Prostate gland (tissue), 2 donors: Measurements from ENCODE around the gene ROBO1. TPM values are rescaled to one million over a fixed set of nuclear protein-coding genes. Genes with fewer than 3 reads are reported as not detected.

Source experiments
- DNase-seq: peaks from one replicate; pipeline ENCODE4 v3.0.0-alpha.2; 2019; ENCODE audit warnings: low spot score
- H3K27ac ChIP-seq, 2 donors: fragments of 200-600 bp; sonication (generic); 2 replicates each; pipeline ENCODE4 v1.5.1; 2017 to 2019
- H3K27me3 ChIP-seq: fragments of 200-600 bp; sonication (generic); replicated peaks from 2 replicates; pipeline ENCODE4 v1.5.1; 2019; ENCODE audit not compliant: insufficient read depth
- H3K36me3 ChIP-seq, 2 donors: fragments of 200-600 bp; sonication (generic); 1 replicate in 1 of 2; 2 replicates in 1 of 2; pipeline versions ENCODE4 v1.5.1 to v1.8.1; 2017 to 2019
- H3K4me1 ChIP-seq: fragments of 200-600 bp; sonication (generic); replicated peaks from 2 replicates; pipeline ENCODE4 v1.5.1; 2019
- H3K4me3 ChIP-seq, 2 donors: fragments of 200-600 bp; sonication (generic); 2 replicates each; pipeline ENCODE4 v1.5.1; 2017 to 2019
- H3K9me3 ChIP-seq: fragments of 200-600 bp; sonication (generic); 2 replicates; pipeline ENCODE4 v1.5.1; 2017
- POLR2A ChIP-seq: fragments of 450-650 bp; IDR thresholded peaks from one replicate; pipeline ENCODE4 v1.6.1; 2016; ENCODE audit warnings: antibody characterized with exemption, mild to moderate bottlenecking
- POLR2AphosphoS5 ChIP-seq: sonication (generic); formaldehyde crosslinking; IDR thresholded peaks from one replicate; pipeline ENCODE4 v1.6.1; 2017; ENCODE audit warnings: antibody characterized with exemption
- WGBS: methylation state at CpG from one replicate; pipeline ENCODE4 v1.1.5; 2018; 5-methylcytosine and 5-hydroxymethylcytosine counted together
- intact Hi-C: fragments of 100-400 bp; cut with DNase I; formaldehyde crosslinking; loops from one replicate; pipeline ENCODE4 v1.14.2; 2022
- total RNA-seq, 2 donors: library from RNA; depleted of rRNA; stranded (reverse); fragments of >200 nt; gene quantifications; one replicate each; pipeline ENCODE4 v1.1.0, GENCODE V29; 2016
- TF ChIP-seq, protein P1 (sequence below), 4 experiments: fragments of 200-600 bp in 2 of 4; fragments of 450-650 bp in 2 of 4; sonication (generic) in 2 of 4; IDR thresholded peaks; 1 replicate in 3 of 4; 2 replicates in 1 of 4; pipeline ENCODE4 v1.5.1; 2016 to 2019; ENCODE audit warnings: antibody characterized with exemption in 4 of 4, mild to moderate bottlenecking in 2 of 4, moderate library complexity in 2 of 4

Gene ROBO1
- total RNA-seq, 2 donors from 2014 or later: 37.6 to 50.8 TPM

GRCh38 chr3:79412537-79412936, 355.3 kb downstream of the ROBO1 start:
- no peak for DNase-seq
- WGBS: 0% methylated on average over 1 of the region's 1 CpG
- no peaks in the 10 kb centered on the region for H3K27me3 ChIP-seq
- H3K4me1 ChIP-seq: no peaks in the 10 kb centered on the region
- H3K9me3 ChIP-seq: no peaks in the 10 kb centered on the region
- H3K4me3 ChIP-seq: no peak overlapping the region
- no peak overlapping the region for H3K27ac ChIP-seq
- TF ChIP-seq POLR2A (no peak), POLR2AphosphoS5 (no peak)
- TF ChIP-seq, protein P1, sequence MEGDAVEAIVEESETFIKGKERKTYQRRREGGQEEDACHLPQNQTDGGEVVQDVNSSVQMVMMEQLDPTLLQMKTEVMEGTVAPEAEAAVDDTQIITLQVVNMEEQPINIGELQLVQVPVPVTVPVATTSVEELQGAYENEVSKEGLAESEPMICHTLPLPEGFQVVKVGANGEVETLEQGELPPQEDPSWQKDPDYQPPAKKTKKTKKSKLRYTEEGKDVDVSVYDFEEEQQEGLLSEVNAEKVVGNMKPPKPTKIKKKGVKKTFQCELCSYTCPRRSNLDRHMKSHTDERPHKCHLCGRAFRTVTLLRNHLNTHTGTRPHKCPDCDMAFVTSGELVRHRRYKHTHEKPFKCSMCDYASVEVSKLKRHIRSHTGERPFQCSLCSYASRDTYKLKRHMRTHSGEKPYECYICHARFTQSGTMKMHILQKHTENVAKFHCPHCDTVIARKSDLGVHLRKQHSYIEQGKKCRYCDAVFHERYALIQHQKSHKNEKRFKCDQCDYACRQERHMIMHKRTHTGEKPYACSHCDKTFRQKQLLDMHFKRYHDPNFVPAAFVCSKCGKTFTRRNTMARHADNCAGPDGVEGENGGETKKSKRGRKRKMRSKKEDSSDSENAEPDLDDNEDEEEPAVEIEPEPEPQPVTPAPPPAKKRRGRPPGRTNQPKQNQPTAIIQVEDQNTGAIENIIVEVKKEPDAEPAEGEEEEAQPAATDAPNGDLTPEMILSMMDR (IDR thresholded peaks at IDR 0.05): no peak
- intact Hi-C loops: no loop called here
- H3K36me3 ChIP-seq: no peaks in the 10 kb centered on the region

DNA sequence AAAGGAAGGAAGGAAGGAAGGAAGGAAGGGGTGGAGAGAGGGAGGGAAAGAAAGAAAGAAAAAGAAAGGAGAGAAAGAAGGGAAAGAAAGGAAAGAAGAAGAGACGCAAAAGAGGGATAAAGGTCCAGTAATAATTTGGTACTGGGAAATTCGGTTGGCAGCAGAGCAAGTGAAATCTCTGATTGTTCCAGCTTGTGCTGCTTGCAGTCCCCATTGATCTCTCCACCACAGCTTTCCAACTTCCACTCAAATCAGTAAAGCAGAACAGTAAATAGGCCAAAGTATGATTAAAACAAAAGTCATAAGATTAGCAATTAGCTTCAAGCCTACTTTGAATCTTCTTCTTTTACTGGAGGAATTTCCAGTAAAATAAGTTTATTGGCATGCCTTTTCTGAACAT, 357.2 kb downstream of the ROBO1 start:
- TF ChIP-seq, protein P1 (IDR thresholded peaks at IDR 0.05): no peak
- TF ChIP-seq POLR2A (no peak), POLR2AphosphoS5 (no peak)
- intact Hi-C loops: no loop called here
- no peak for DNase-seq
- H3K36me3 ChIP-seq: no peaks in the 10 kb centered on the region
- no peak overlapping the region for H3K4me3 ChIP-seq
- WGBS: 64% methylated on average over 2 of the region's 2 CpGs
- H3K4me1 ChIP-seq: no peaks in the 10 kb centered on the region
- no peaks in the 10 kb centered on the region for H3K27me3 ChIP-seq
- no peak overlapping the region for H3K27ac ChIP-seq
- no peaks in the 10 kb centered on the region for H3K9me3 ChIP-seq

DNA sequence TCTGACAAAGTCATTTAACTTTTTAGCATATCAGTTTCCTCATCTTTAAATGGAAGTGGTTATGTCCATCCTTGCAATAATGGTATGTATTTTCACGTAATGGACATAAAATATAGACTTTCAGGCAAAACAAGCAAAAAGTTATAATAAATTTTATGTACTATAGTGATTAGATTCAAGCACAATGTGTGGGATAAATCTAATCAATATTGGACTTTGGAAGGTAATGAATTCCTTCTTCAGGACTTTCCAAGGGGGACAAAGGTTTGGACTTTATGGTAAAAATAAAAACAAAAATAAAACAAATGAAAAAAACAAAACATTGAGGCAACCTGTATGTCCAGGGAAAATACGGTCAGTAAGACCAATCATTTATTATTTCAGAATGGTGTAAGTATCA, 357.7 kb downstream of the ROBO1 start:
- H3K36me3 ChIP-seq: no peaks in the 10 kb centered on the region
- no peak overlapping the region for H3K27ac ChIP-seq
- DNase-seq: no peak
- no peaks in the 10 kb centered on the region for H3K9me3 ChIP-seq
- intact Hi-C loops: no loop called here
- no peaks in the 10 kb centered on the region for H3K4me1 ChIP-seq
- no peak for TF ChIP-seq POLR2AphosphoS5
- 88% methylated on average over 2 of the region's 2 CpGs for WGBS
- no peaks in the 10 kb centered on the region for H3K27me3 ChIP-seq
- H3K4me3 ChIP-seq: no peak overlapping the region

DNA sequence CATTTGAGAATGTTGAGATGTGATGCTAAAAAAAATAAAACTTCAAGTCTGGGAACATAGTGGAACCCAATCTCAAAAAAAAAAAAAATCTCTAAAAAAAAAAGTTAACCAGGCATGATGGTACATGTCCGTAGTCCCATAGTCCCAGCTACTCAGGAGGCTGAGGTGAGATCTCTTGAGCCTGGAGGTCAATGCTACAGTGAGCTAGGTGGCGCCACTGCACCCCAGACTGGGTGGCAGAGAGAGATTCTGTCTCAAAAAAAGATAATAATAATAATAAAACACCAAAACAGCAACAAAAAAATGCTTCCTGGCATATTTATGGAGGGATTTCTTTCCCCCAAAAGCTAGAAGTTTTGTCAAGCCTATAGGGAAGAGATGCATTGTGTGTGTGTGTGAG, 361.6 kb downstream of the ROBO1 start:
- no peaks in the 10 kb centered on the region for H3K9me3 ChIP-seq
- 92% methylated on average over 2 of the region's 2 CpGs for WGBS
- H3K27ac ChIP-seq: no peak overlapping the region
- no peaks in the 10 kb centered on the region for H3K36me3 ChIP-seq
- no peak for DNase-seq
- H3K27me3 ChIP-seq: no peaks in the 10 kb centered on the region
- intact Hi-C loops: no loop called here
- H3K4me3 ChIP-seq: no peak overlapping the region
- TF ChIP-seq, protein P1 (IDR thresholded peaks at IDR 0.05): no peak
- no peak for TF ChIP-seq POLR2A
- TF ChIP-seq POLR2AphosphoS5: no peak
- H3K4me1 ChIP-seq: no peaks in the 10 kb centered on the region

DNA sequence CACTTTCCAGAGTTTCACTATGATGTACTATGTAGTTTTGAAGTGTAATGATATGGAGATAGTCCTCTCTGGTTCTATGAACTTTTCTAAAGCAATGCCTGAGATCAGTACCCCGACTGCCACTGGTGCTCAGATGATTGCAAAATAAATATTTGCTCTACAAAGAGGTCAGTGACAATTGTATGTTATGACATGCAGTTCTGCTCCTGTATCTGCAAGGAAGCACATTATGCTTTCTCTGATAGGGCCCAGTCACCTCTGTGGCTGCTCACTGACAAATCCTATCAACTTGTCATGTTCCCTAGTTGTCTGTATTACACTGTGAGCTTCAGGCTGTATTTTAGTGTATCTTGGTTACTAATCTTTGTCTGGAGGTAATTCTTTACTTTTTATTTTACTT, 362.6 kb downstream of the ROBO1 start:
- TF ChIP-seq POLR2AphosphoS5 (no peak), POLR2A (no peak)
- TF ChIP-seq, protein P1 (IDR thresholded peaks at IDR 0.05): no peak
- H3K36me3 ChIP-seq: no peaks in the 10 kb centered on the region
- H3K4me1 ChIP-seq: no peaks in the 10 kb centered on the region
- intact Hi-C loops: no loop called here
- 41% methylated on average over 1 of the region's 1 CpG for WGBS
- no peak overlapping the region for H3K4me3 ChIP-seq
- H3K27me3 ChIP-seq: no peaks in the 10 kb centered on the region
- H3K27ac ChIP-seq: no peak overlapping the region
- no peaks in the 10 kb centered on the region for H3K9me3 ChIP-seq
- DNase-seq: no peak
